ENCODE measurements around the gene TMEM45A. TPM values are rescaled to one million over a fixed set of nuclear protein-coding genes. Genes with fewer than 3 reads are reported as not detected.
"Not testable (repeated sequence)": the region's sequence is repeated elsewhere in the genome, so short reads cannot be mapped to it uniquely, and the experiment has no call there.

TMEM45A gene
- total RNA-seq, 4 donors from 2014 or later, result 1.8 to 25.1 (median 5.1) TPM

DNA sequence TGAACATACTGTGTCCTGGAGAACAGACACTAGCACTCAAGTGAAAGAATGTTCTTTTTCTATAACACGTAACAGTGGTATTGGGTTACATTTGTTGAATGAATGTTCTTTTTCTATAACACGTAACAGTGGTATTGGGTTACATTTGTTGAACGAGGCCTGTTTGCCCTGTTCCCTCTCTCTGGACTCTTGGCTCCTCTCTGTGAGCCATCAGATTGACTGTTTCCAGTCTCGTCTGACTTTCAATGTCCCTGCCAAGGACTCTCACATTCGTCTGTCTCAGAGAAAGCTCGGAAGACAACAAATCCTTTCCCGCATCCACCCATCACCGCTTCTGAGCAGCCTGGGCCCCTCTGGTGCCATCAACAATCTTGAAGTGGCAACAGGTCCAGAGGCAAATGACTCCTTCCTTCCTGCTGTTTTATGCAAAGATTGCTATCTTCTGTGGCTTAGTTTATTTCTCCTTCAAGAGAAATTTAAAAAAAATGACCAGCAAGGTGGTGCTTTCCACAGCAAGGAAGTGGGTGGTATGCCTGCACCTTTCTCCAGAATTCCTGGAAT is 8.0 kb downstream of the TMEM45A start:
- no peak for DNase-seq
- intact Hi-C loops (cut with DNase I), result no loop called here
- WGBS, 2 donors, result 78 to 83% methylated on average over 8 of the region's 8 CpGs

DNA sequence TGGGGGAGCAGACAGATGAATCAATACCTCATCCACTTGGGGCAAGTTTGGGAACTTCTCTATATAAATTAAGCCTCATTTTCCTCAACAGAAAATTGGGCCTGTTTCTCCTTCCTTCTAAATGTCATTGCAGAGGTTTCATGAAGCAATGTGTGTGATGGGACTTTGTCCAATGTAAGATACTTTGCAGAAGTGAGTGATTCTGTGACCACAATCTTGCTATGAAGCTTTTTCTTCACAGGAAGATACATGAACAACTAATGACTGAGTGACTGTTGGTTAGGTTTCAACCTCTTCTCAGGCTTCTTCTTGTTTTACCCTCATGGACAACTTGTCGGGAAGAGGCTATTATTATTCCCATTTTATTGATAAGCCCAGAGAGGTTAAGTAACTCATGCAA is 11.0 kb downstream of the TMEM45A start:
- Histone ChIP-seq H3K9me3 (no peaks in the 10 kb centered on the region), H3K27ac (no peak overlapping the region), H3K36me3 (no peaks in the 10 kb centered on the region), H3K4me1 (no peaks in the 10 kb centered on the region), H3K4me3 (no peak overlapping the region), H3K27me3 (no peaks in the 10 kb centered on the region)
- intact Hi-C loops (cut with DNase I), result no loop called here
- TF ChIP-seq POLR2A (IDR thresholded peaks at IDR 0.05), result no peak
- TF ChIP-seq, protein P1, sequence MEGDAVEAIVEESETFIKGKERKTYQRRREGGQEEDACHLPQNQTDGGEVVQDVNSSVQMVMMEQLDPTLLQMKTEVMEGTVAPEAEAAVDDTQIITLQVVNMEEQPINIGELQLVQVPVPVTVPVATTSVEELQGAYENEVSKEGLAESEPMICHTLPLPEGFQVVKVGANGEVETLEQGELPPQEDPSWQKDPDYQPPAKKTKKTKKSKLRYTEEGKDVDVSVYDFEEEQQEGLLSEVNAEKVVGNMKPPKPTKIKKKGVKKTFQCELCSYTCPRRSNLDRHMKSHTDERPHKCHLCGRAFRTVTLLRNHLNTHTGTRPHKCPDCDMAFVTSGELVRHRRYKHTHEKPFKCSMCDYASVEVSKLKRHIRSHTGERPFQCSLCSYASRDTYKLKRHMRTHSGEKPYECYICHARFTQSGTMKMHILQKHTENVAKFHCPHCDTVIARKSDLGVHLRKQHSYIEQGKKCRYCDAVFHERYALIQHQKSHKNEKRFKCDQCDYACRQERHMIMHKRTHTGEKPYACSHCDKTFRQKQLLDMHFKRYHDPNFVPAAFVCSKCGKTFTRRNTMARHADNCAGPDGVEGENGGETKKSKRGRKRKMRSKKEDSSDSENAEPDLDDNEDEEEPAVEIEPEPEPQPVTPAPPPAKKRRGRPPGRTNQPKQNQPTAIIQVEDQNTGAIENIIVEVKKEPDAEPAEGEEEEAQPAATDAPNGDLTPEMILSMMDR (IDR thresholded peaks at IDR 0.05), result no peak
- 82 to 88% methylated on average over 1 of the region's 1 CpG for WGBS, 2 donors
- DNase-seq, result no peak

More for the DNA sequence above, 8.0 kb downstream of the TMEM45A start:
- no peak for TF ChIP-seq POLR2A (IDR thresholded peaks at IDR 0.05)
- TF ChIP-seq, protein P1 (IDR thresholded peaks at IDR 0.05), result no peak
- H3K27me3 ChIP-seq, result no peaks in the 10 kb centered on the region
- H3K9me3 ChIP-seq, result no peaks in the 10 kb centered on the region
- no peak overlapping the region for H3K4me3 ChIP-seq
- H3K36me3 ChIP-seq, result no peaks in the 10 kb centered on the region
- H3K4me1 ChIP-seq, result no peaks in the 10 kb centered on the region
- no peak overlapping the region for H3K27ac ChIP-seq

- H3K4me3 ChIP-seq, result no peak overlapping the region
- H3K36me3 ChIP-seq, result no peaks in the 10 kb centered on the region
- no peaks in the 10 kb centered on the region for H3K4me1 ChIP-seq
- TF ChIP-seq POLR2A (IDR thresholded peaks at IDR 0.05), result no peak
- TF ChIP-seq, protein P1 (IDR thresholded peaks at IDR 0.05), result no peak
- H3K9me3 ChIP-seq, result no peaks in the 10 kb centered on the region
- DNase-seq, result no peak
- no peaks in the 10 kb centered on the region for H3K27me3 ChIP-seq
- 85 to 88% methylated on average over 2 of the region's 2 CpGs for WGBS, 2 donors
- intact Hi-C loops (cut with DNase I), result no loop called here
- no peak overlapping the region for H3K27ac ChIP-seq
Observed at GRCh38 chr3:100506355-100506754, 13.9 kb downstream of the TMEM45A start.

- H3K27me3 ChIP-seq; DNase-seq; H3K4me3 ChIP-seq; intact Hi-C loops (cut with DNase I); H3K27ac ChIP-seq; H3K9me3 ChIP-seq; H3K4me1 ChIP-seq; H3K36me3 ChIP-seq: not testable (repeated sequence)
- 93 to 100% methylated on average over 2 to 8 of the region's 15 CpGs for WGBS, 2 donors
Observed at GRCh38 chr3:100509818-100510217, 17.4 kb downstream of the TMEM45A start.

DNA sequence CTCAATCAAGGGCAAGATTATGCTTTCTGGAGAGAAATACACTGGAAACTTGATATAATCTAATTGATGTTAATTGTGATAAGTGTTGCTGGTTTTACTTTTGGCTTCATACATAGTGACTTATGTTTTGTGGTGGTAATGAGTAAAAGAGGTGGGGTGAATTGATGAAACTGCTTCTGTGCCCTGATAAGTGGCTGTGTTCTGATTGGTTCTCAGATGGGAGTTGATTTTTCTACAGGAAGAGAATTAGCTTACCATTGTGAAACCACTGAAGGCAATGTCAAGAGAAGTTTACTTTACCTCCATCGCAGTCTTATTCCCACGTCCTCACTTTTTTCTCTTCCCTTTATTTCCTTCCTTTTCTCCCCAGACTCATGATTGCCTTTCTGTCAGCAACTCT is 23.8 kb downstream of the TMEM45A start:
- H3K4me1 ChIP-seq, result no peaks in the 10 kb centered on the region
- no peak for TF ChIP-seq POLR2A (IDR thresholded peaks at IDR 0.05)
- TF ChIP-seq, protein P1 (IDR thresholded peaks at IDR 0.05), result no peak
- 55 to 66% methylated on average over 2 of the region's 2 CpGs for WGBS, 2 donors

DNA sequence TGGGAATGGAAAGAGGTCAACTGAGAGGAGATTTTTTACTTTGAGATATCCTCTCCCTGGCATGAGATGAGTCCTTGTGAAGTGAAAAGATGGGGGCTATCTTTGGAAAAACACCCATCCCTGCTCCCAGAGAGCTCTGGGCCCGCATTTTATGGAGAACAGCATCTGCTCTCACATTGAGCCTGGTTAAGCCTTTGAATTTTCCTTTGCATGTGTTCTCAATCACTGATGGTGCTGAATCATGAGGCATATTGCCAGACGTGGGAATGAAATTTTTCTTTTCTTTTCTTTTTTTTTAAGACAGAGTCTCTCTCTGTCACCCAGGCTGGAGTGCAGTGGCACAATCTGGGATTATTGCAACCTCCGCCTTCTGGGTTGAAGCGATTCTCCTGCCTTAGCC is 24.4 kb downstream of the TMEM45A start:
- WGBS, 2 donors, result 72 to 79% methylated on average over 4 of the region's 4 CpGs
- DNase-seq, result no peak
- no peaks in the 10 kb centered on the region for H3K4me1 ChIP-seq
- H3K4me3 ChIP-seq, result no peak overlapping the region
- no peaks in the 10 kb centered on the region for H3K9me3 ChIP-seq
- no peaks in the 10 kb centered on the region for H3K27me3 ChIP-seq
- TF ChIP-seq POLR2A (IDR thresholded peaks at IDR 0.05), result no peak
- TF ChIP-seq, protein P1 (IDR thresholded peaks at IDR 0.05), result no peak
- intact Hi-C loops (cut with DNase I), result no loop called here
- H3K27ac ChIP-seq, result no peak overlapping the region
- no peaks in the 10 kb centered on the region for H3K36me3 ChIP-seq

More for the DNA sequence above, 23.8 kb downstream of the TMEM45A start:
- no peak overlapping the region for H3K27ac ChIP-seq
- no peaks in the 10 kb centered on the region for H3K27me3 ChIP-seq
- no peak for DNase-seq
- intact Hi-C loops (cut with DNase I), result no loop called here
- no peaks in the 10 kb centered on the region for H3K36me3 ChIP-seq
- no peaks in the 10 kb centered on the region for H3K9me3 ChIP-seq
- H3K4me3 ChIP-seq, result no peak overlapping the region
